ENCODE data around the gene ZNF691.
"Not testable (repeated sequence)": the region's sequence is repeated elsewhere in the genome, so short reads cannot be mapped to it uniquely, and the experiment has no call there.

Gene ZNF691

DNA sequence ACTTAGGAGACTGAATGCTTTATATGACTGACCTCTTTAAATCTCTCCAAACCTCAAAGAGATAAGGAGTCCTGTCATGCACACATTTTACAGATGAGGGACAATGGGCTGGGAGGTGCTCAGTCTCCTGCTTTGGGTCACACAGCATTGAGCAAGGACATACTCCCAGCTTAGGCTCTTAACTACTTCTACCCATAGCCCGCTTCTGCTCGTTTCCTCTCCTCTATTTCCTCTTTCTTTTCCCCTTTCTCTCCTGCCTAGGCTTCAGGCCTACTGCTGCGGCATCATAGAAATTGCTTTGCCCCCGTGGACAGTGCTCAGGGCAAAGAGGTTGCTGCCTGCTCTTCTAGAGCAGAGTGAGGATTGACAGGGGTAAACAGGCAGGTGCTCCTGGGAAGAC, 12.4 kb upstream of the ZNF691 start:
- DNase-seq = no peak

- DNase-seq = no peak
Measured at GRCh38 chr1:42834803-42835202, 11.6 kb upstream of the ZNF691 start.

DNA sequence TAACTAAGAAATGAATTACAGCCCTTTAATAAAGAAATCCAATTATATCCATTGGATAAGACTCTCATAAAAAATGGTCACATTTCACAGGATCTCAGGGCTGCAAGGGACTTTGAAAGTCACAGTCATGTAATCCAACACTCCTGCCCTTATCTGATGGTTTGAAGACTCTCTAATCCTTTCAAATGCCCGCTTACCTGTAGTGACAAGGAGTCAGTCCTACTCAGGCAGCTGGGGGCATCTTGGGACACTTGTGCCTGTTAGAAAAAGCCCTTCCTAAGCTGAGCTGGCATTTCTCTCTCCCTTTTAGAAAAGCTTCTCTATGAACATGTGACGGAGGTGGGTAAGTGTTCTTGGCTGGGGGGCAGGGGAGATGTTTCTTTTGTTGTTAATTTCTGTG, 11.0 kb upstream of the ZNF691 start:
- no peak for DNase-seq

- no peak for DNase-seq
Measured at GRCh38 chr1:42837709-42838108, 8.7 kb upstream of the ZNF691 start.

- no peak for DNase-seq
Measured at GRCh38 chr1:42838482-42839190, 7.8 kb upstream of the ZNF691 start.

GRCh38 chr1:42841010-42841409, 5.4 kb upstream of the ZNF691 start:
- DNase-seq = no peak

DNA sequence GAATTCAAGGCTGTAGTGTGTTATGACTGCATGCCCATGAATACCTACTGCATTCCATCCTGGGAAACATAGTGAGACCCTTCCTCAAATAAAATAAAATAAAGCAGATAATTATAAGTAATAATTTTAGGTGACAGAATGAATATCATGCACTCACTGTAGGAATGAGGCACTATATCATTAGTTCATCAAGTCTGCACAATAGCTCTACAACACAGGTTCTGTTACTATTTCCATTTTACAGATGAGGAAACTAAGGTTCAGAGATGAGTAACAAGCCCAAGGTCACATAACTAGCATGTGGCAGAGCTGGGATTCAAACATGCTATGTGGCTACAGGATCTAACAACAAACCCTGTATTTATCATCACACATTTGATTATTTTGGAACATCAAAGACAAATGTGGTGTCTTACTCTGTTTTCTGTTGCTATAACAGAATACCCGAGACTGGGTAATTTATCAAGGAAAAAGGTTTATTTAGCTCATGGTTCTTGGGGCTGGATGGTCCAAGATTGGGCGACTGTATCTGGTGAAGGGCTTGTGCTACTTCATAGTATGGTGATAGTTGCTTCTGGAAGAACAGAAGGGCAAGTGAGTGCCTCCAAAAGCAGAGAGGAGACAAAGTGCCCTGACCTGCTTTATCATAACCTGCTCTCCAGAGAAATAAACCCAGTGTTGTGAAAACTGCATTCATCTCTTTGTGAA, 4.8 kb upstream of the ZNF691 start:
- no peak for DNase-seq

GRCh38 chr1:42844592-42845140, 1.7 kb upstream of the ZNF691 start:
- DNase-seq = no peak

DNA sequence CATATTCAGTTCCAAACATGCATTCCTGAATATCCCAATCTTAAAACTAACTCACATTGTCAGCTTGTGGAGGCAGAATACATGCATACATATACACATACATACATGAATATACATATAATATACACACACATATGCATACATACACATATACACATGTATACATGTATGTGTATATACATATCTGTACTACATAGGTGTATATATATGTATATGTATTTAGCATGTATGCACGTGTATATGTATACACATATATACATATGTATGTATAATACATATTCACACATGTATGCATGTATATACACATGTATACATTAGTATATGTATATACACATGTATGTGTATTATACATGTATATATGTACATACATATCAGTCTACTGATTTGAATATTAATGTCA, 1.2 kb upstream of the ZNF691 start:
- DNase-seq = no peak

- no peak for DNase-seq
Measured at GRCh38 chr1:42845866-42846256, 552 bp upstream of the ZNF691 start.

- no peak for DNase-seq
Measured at GRCh38 chr1:42847111-42847595, 740 bp downstream of the ZNF691 start.

DNA sequence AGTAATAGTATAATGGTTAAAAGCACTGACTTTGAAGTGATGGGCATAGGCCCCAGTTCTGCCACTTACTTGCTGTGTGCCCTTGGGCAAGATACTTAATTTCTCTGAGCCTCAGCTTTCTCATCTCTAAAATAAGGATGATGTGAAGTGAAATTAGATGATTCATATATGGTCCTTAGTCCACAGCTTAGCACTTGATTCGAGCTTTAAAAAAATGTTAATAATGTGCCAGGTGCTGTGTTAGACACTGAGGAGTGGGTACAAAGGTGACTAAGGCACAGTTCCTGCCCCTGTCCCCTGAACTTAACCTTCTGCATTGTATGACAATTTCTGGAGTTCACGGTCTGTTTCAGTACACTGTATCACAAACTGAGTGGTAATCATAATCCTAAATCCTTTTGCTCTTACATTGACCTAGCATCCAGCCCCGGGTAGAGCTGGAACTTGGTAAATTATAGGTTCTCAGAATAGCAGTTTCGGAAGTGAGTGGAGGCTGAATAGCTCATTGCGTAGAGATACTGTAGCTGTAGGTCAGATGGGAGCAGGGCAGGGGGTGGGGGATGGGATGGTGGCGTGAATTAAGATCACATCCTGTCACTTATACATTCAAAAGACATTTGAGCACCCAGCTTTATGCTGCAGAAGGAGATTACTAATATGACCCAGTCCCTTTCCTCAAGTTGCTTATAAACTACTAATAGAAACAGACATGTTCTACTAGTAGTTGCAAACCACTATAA, 1.5 kb downstream of the ZNF691 start:
- no peak for DNase-seq

GRCh38 chr1:42848823-42849537, 2.6 kb downstream of the ZNF691 start:
- no peak for DNase-seq

- DNase-seq = no peak
Measured at GRCh38 chr1:42849944-42850343, 3.5 kb downstream of the ZNF691 start.

- DNase-seq = no peak
Measured at GRCh38 chr1:42851420-42851819, 5.0 kb downstream of the ZNF691 start.

- no peak for DNase-seq
Measured at GRCh38 chr1:42851960-42852607, 5.7 kb downstream of the ZNF691 start.

DNA sequence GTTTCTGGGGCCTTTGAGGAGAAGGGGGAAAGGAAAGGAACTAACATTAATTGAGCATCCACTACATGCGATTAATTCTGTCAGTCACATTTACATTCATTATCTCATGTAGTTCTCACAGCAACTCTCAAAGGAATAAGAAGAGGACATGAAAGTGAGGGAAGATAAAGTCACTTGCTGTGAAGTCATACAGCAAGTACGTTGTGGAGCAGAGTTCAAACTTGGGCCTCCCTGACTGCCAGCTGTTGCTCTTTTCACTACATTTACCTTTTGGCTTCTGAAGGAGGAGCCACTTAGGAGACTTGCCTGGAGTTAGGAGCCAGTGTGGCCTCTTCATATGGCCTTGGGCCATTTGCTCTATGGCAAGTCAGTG, 6.2 kb downstream of the ZNF691 start:
- no peak for DNase-seq

GRCh38 chr1:42853116-42853884, 6.9 kb downstream of the ZNF691 start:
- no peak for DNase-seq

DNA sequence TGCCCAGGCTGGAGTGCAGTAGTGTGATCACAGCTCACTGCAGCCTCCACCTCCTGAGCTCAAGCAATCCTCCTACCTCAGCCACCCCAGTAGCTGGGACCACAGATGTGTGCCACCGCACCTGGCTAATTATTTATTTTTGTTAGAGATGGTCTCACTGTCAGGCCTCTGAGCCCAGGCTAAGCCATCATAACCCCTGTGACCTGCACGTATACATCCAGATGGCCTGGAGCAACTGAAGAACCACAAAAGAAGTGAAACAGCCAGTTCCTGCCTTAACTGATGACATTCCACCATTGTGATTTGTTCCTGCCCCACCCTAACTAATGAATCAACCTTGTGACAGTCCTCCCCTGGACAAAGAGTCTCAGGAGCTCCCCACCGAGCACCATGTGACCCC, 10.1 kb downstream of the ZNF691 start:
- DNase-seq = not testable (repeated sequence)

DNA sequence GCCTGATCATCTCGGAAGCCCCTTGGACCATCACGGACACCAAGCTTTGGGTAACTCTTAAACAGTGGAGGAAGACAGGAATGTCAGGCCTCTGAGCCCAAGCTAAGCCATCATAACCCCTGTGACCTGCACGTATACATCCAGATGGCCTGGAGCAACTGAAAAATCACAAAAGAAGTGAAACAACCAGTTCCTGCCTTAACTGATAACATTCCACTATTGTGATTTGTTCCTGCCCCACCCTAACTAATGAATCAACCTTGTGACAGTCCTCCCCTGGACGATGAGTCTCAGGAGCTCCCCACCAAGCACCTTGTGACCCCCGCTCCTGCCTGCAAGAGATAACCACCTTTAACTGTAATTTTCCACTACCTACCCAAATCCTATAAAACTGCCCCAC, 13.0 kb downstream of the ZNF691 start:
- DNase-seq = not testable (repeated sequence)

GRCh38 chr1:42860339-42861013, 14.1 kb downstream of the ZNF691 start:
- no peak for DNase-seq

Data from activated CD4-positive, alpha-beta T cell treated with anti-CD3 and anti-CD28 coated beads for 1 hour (primary cell).